Subcutaneous abdominal adipose tissue (tissue), 5 donors: ENCODE results near the gene CFAP97.
"Not testable (repeated sequence)": the region's sequence is repeated elsewhere in the genome, so short reads cannot be mapped to it uniquely, and the experiment has no call there.

Experiments used
- H3K27ac ChIP-seq: one replicate; pipeline ENCODE4 v1.7.0; 2013; ENCODE audit warnings: low read depth, mild to moderate bottlenecking, inconsistent platforms, low read length, moderate library complexity
- H3K27me3 ChIP-seq, 5 donors: one replicate each; pipeline ENCODE4 v1.7.0; 2013; ENCODE audit warnings: low read length in 5 of 5, inconsistent platforms in 1 of 5; ENCODE audit not compliant: control insufficient read depth in 5 of 5, insufficient read depth in 4 of 5
- H3K36me3 ChIP-seq, 5 donors: one replicate each; pipeline ENCODE4 v1.7.0; 2013; ENCODE audit warnings: low read length in 5 of 5; ENCODE audit not compliant: control insufficient read depth in 5 of 5, insufficient read depth in 5 of 5
- H3K4me1 ChIP-seq, 5 donors: one replicate each; pipeline ENCODE4 v1.7.0; 2013; ENCODE audit warnings: low read length in 5 of 5, mild to moderate bottlenecking in 3 of 5, moderate library complexity in 1 of 5; ENCODE audit not compliant: control insufficient read depth in 5 of 5, insufficient read depth in 5 of 5
- H3K4me3 ChIP-seq, 5 donors: one replicate each; pipeline ENCODE4 v1.7.0; 2013; ENCODE audit warnings: low read length in 5 of 5, low read depth in 1 of 5
- H3K9ac ChIP-seq, 5 donors: one replicate each; pipeline ENCODE4 v1.7.0; 2013; ENCODE audit warnings: low read length in 5 of 5, mild to moderate bottlenecking in 4 of 5, moderate library complexity in 3 of 5
- H3K9me3 ChIP-seq, 5 donors: one replicate each; pipeline ENCODE4 v1.7.0; 2013; ENCODE audit warnings: low read length in 5 of 5; ENCODE audit not compliant: control insufficient read depth in 5 of 5
- donor health status: healthy.
- donor health status: healthy.
- donor health status: healthy.
- donor health status: healthy.
- donor health status: healthy.

Gene CFAP97

GRCh38 chr4:185128272-185129119 lies 75.3 kb downstream of the CFAP97 start:
- Histone ChIP-seq H3K27ac (no peak overlapping the region), H3K9ac (peak overlapping the region in 3 of 5 donors; percentile 30 to 72 (median 56)), H3K27me3 (peaks cover 0 to 8% (median 0%) of the 10 kb centered on the region in 5 donors), H3K36me3 (no peaks in the 10 kb centered on the region), H3K4me3 (peak overlapping the region; percentile 37 to 78 (median 70)), H3K4me1 (peaks cover 0 to 23% (median 19%) of the 10 kb centered on the region in 5 donors), H3K9me3 (no peaks in the 10 kb centered on the region)

DNA sequence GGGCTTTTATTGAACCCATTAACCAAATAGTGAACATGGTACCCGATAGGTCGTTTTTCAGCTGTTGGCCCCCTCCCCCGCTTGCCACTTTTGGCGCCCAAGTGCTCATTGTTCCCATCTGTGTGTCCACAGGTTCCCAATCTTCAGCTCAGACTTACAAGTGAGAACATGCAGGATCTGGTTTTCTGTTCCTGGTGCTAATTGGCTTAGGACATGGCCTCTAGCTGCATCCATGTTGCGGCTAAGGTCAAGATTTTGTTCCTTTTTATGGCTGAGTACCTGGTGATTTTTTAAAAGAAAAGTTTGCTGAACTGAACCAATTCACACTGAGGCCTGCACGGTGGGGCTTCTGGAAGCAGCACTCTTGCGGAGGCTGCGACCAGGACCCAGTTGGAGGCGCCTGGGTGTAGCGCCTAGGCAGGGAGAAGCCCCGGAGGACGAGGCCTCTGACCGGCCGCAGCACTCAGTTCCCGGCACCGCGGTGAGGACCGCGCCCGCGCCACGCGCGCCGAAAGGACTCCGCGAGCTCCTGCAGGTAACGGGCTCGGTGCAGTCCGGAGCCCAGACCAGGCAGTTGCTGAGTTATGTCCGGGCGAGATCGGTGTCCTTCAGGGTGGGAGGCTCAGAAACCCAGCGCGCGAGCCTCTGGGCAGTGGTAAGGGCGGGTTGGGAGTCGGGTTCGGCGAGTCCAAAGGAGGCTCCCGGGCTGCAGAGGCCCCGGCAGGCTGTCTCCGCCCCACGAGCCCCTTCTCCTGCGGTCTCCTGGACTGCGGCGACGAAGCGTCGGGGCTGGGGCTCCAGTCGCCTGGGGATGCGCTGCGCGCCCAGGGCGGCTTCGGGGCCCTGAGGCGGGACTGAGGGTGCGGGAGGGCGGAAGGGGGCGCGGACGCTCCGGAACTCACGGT lies 76.5 kb downstream of the CFAP97 start:
- Histone ChIP-seq H3K4me3 (peak overlapping the region; percentile 22 to 78 (median 70)), H3K36me3 (no peaks in the 10 kb centered on the region), H3K4me1 (peaks cover 0 to 23% (median 19%) of the 10 kb centered on the region in 5 donors), H3K9me3 (no peaks in the 10 kb centered on the region), H3K27ac (no peak overlapping the region), H3K9ac (peak overlapping the region in 2 of 5 donors; percentile 40 to 72), H3K27me3 (peaks cover 0 to 8% (median 0%) of the 10 kb centered on the region in 5 donors)

- Histone ChIP-seq H3K9me3 (no peaks in the 10 kb centered on the region), H3K9ac (no peak overlapping the region), H3K4me1 (peaks cover 0 to 21% (median 19%) of the 10 kb centered on the region in 5 donors), H3K27ac (no peak overlapping the region), H3K4me3 (no peak overlapping the region), H3K36me3 (no peaks in the 10 kb centered on the region), H3K27me3 (peaks cover 0 to 6% (median 0%) of the 10 kb centered on the region in 5 donors)
Measured at GRCh38 chr4:185124006-185124405, 79.8 kb downstream of the CFAP97 start.

GRCh38 chr4:185122681-185123345 lies 81.0 kb downstream of the CFAP97 start:
- no peaks in the 10 kb centered on the region for H3K27me3 ChIP-seq
- no peak overlapping the region for H3K4me3 ChIP-seq
- H3K9ac ChIP-seq, result no peak overlapping the region
- no peaks in the 10 kb centered on the region for H3K36me3 ChIP-seq
- H3K4me1 ChIP-seq, result peaks cover 0 to 9% (median 9%) of the 10 kb centered on the region in 5 donors
- H3K9me3 ChIP-seq, result no peaks in the 10 kb centered on the region
- no peak overlapping the region for H3K27ac ChIP-seq

DNA sequence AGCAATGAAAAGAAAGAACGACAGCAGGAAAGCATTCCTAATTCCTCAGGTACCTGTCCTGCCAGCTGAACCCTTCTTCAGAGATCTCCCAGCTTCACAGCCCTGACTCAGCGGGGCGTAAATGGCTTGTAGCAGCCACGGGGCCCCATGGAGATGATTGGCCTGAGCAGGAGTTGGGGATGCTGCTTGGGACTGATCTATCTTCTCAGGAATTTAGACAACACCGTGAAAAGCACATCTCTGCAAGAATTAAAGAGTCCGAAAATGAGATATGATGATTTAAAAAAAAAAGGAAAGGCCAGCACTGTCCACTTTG lies 83.2 kb downstream of the CFAP97 start:
- Histone ChIP-seq H3K27me3 (no peaks in the 10 kb centered on the region), H3K4me1 (peaks cover 3 to 8% (median 6%) of the 10 kb centered on the region in 5 donors), H3K9ac (no peak overlapping the region), H3K4me3 (no peak overlapping the region), H3K36me3 (no peaks in the 10 kb centered on the region), H3K9me3 (no peaks in the 10 kb centered on the region), H3K27ac (no peak overlapping the region)

- H3K36me3 ChIP-seq, result no peaks in the 10 kb centered on the region
- no peak overlapping the region for H3K27ac ChIP-seq
- no peak overlapping the region for H3K9ac ChIP-seq
- peaks cover 3 to 9% (median 6%) of the 10 kb centered on the region in 5 donors for H3K4me1 ChIP-seq
- H3K9me3 ChIP-seq, result no peaks in the 10 kb centered on the region
- no peaks in the 10 kb centered on the region for H3K27me3 ChIP-seq
- no peak overlapping the region for H3K4me3 ChIP-seq
Measured at GRCh38 chr4:185119927-185120630, 83.7 kb downstream of the CFAP97 start.

- not testable (repeated sequence) for H3K4me1 ChIP-seq, H3K36me3 ChIP-seq, H3K9ac ChIP-seq, H3K27me3 ChIP-seq, H3K9me3 ChIP-seq, H3K27ac ChIP-seq, H3K4me3 ChIP-seq
Measured at GRCh38 chr4:185119467-185119866, 84.3 kb downstream of the CFAP97 start.

DNA sequence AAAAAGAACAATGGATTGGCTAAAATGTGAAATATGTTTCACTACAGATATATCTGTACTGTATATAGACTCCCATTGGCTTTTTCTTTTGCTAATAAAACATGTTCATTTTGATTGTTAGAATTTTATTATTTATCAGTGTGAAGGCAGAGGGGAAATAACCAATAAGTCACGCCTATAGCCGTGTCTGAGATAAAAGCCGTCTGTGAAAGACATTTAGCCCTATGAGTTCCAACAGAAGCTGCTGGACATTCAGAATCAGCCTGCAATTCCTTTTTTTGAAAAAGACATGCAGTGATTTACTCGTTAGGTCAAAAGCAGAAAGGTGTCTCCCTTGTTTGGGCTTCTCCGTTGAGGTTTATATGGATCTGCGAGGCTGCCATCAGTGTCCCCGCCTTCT lies 84.9 kb downstream of the CFAP97 start:
- Histone ChIP-seq H3K27me3 (no peaks in the 10 kb centered on the region), H3K27ac (no peak overlapping the region), H3K9me3 (no peaks in the 10 kb centered on the region), H3K4me3 (no peak overlapping the region), H3K4me1 (peaks cover 3 to 9% (median 6%) of the 10 kb centered on the region in 5 donors), H3K9ac (no peak overlapping the region), H3K36me3 (no peaks in the 10 kb centered on the region)

GRCh38 chr4:185117300-185117934 lies 86.4 kb downstream of the CFAP97 start:
- H3K4me1 ChIP-seq, result peaks cover 7 to 17% (median 12%) of the 10 kb centered on the region in 5 donors
- H3K9ac ChIP-seq, result no peak overlapping the region
- H3K36me3 ChIP-seq, result no peaks in the 10 kb centered on the region
- H3K27ac ChIP-seq, result no peak overlapping the region
- no peaks in the 10 kb centered on the region for H3K27me3 ChIP-seq
- no peak overlapping the region for H3K4me3 ChIP-seq
- no peaks in the 10 kb centered on the region for H3K9me3 ChIP-seq
